A673 (cell line): ENCODE results near the gene PLA2G6. TPM values are rescaled to one million over a fixed set of nuclear protein-coding genes. Genes with fewer than 3 reads are reported as not detected.

Experiments used
- BruUV-seq: library from RNA; stranded (reverse); fragments of 400-500 nt; replicated peaks from 2 replicates; lab custom pipeline; 2021; lab: Mats Ljungman, UMichigan
- CTCF ChIA-PET: fragments of 300-600 bp; sonication (Branson Sonifier 250); formaldehyde crosslinking; loops from one replicate; lab custom pipeline; 2022; ENCODE audit warnings: antibody characterized with exemption; lab: Charles Lee
- POLR2A ChIA-PET: fragments of 300-600 bp; sonication (Branson Sonifier 250); formaldehyde crosslinking; loops from one replicate; lab custom pipeline; 2022; ENCODE audit warnings: antibody characterized with exemption; ENCODE audit not compliant: low non-redundant PET; lab: Charles Lee
- DNase-seq: peaks from one replicate; pipeline ENCODE4 v3.0.0-alpha.2; 2015; ENCODE audit warnings: low spot score
- H3K27ac ChIP-seq: fragments of 200-600 bp; sonication (generic); 2 replicates; pipeline ENCODE4 v1.5.1; 2016; ENCODE audit warnings: mixed run types, low read depth, mild to moderate bottlenecking, mixed read lengths, antibody characterized with exemption, low read length; ENCODE audit not compliant: poor library complexity, severe bottlenecking
- H3K27me3 ChIP-seq: fragments of 200-600 bp; sonication (generic); replicated peaks from 2 replicates; pipeline ENCODE4 v1.6.1; 2017; ENCODE audit warnings: mixed run types, low read depth, mild to moderate bottlenecking, mixed read lengths, antibody characterized with exemption, low read length; ENCODE audit not compliant: insufficient read depth, poor library complexity
- H3K36me3 ChIP-seq: fragments of 200-600 bp; sonication (generic); 2 replicates; pipeline ENCODE4 v1.6.1; 2016; ENCODE audit warnings: mixed run types, mild to moderate bottlenecking, mixed read lengths, antibody characterized with exemption, low read length; ENCODE audit not compliant: insufficient read depth, poor library complexity, severe bottlenecking
- H3K4me1 ChIP-seq: fragments of 200-600 bp; sonication (generic); 2 replicates; pipeline ENCODE4 v1.6.1; 2017; ENCODE audit warnings: mixed run types, mild to moderate bottlenecking, mixed read lengths, antibody characterized with exemption, low read length; ENCODE audit not compliant: insufficient read depth, poor library complexity, severe bottlenecking
- H3K4me3 ChIP-seq: fragments of 200-600 bp; sonication (generic); 2 replicates; pipeline ENCODE4 v1.5.1; 2016; ENCODE audit warnings: low read depth, mixed run types, mild to moderate bottlenecking, mixed read lengths, low read length; ENCODE audit not compliant: poor library complexity, severe bottlenecking
- H3K9me3 ChIP-seq: fragments of 200-600 bp; sonication (generic); 2 replicates; pipeline ENCODE4 v1.6.1; 2016; ENCODE audit warnings: mixed run types, low read depth, mild to moderate bottlenecking, mixed read lengths, antibody characterized with exemption, low read length; ENCODE audit not compliant: poor library complexity, severe bottlenecking
- CTCF ChIP-seq: fragments of 300-800, 200-600 bp; sonication (generic); conservative IDR thresholded peaks from 2 replicates; pipeline ENCODE4 v1.5.1; 2017; ENCODE audit warnings: low read depth, mild to moderate bottlenecking, antibody characterized with exemption, low read length, moderate library complexity, mixed read lengths
- EZH2 ChIP-seq: fragments of 200-600 bp; sonication (generic); IDR thresholded peaks from 2 replicates; pipeline ENCODE4 v1.6.1; 2017; ENCODE audit warnings: borderline replicate concordance, low read depth, mild to moderate bottlenecking, mixed read lengths, antibody characterized with exemption, low read length; ENCODE audit not compliant: poor library complexity, severe bottlenecking
- intact Hi-C: fragments of 100-400 bp; cut with micrococcal nuclease; formaldehyde crosslinking; loops from one replicate; pipeline ENCODE4 v1.10.0; 2022; ENCODE audit not compliant: unreplicated experiment
- total RNA-seq: library from RNA; stranded (reverse); gene quantifications from 2 replicates; pipeline ENCODE4 v1.2.3, GENCODE V29; 2021

The PLA2G6 gene
- total RNA-seq, 1 experiment from 2014 or later: 31.8 TPM

GRCh38 chr22:38111925-38112355 is 69.7 kb downstream of the PLA2G6 start:
- CTCF ChIA-PET: interaction anchor here (0.6 kb wide), 1 partner anchor 472 kb away, joined by 4 read pairs; no protein-coding TSS in a partner anchor
- no peak for DNase-seq
- BruUV-seq: no TSS peak

GRCh38 chr22:38110863-38111852 is 70.5 kb downstream of the PLA2G6 start:
- POLR2A ChIA-PET: no interaction called here
- Histone ChIP-seq H3K36me3 (peaks cover 5% of the 10 kb centered on the region), H3K27me3 (no peaks in the 10 kb centered on the region), H3K4me1 (no peaks in the 10 kb centered on the region), H3K9me3 (no peaks in the 10 kb centered on the region), H3K4me3 (no peak overlapping the region), H3K27ac (no peak overlapping the region)
- intact Hi-C loops: no loop called here
- CTCF ChIA-PET: no interaction called here
- no TSS peak for BruUV-seq
- no peak for TF ChIP-seq EZH2
- TF ChIP-seq CTCF: no peak
- DNase-seq: no peak

More at GRCh38 chr22:38111925-38112355, 69.7 kb downstream of the PLA2G6 start:
- Histone ChIP-seq H3K4me3 (no peak overlapping the region), H3K27me3 (no peaks in the 10 kb centered on the region), H3K36me3 (peaks cover 5% of the 10 kb centered on the region), H3K27ac (no peak overlapping the region), H3K9me3 (no peaks in the 10 kb centered on the region), H3K4me1 (no peaks in the 10 kb centered on the region)
- TF ChIP-seq EZH2 (no peak), CTCF (no peak)
- intact Hi-C loops: no loop called here
- POLR2A ChIA-PET: no interaction called here

- no peak within 1 kb of the TSS for H3K27ac ChIP-seq
- H3K4me1 ChIP-seq: no peaks in the 10 kb centered on the region
- intact Hi-C loops: no loop called here
- CTCF ChIA-PET: no interaction called here
- TF ChIP-seq CTCF (no peak), EZH2 (no peak)
- H3K27me3 ChIP-seq: no peaks in the 10 kb centered on the region
- peaks cover 4% of the 10 kb centered on the region for H3K36me3 ChIP-seq
- no peaks in the 10 kb centered on the region for H3K9me3 ChIP-seq
- BruUV-seq: no TSS peak
- no peak within 1 kb of the TSS for H3K4me3 ChIP-seq
- POLR2A ChIA-PET: no interaction called here
- DNase-seq: no peak
Measured at GRCh38 chr22:38110008-38110862, 71.4 kb downstream of the PLA2G6 start, which contains the start of gene BAIAP2L2. Gene BAIAP2L2, minus strand, starts transcription at chr22:38110684. Its CDS starts 159 bp downstream, at chr22:38110525.
